ENCODE results near the gene BSN.

- TF ChIP-seq CTCF (IDR thresholded peaks at IDR 0.05), result no peak
- TF ChIP-seq POLR2AphosphoS5 (IDR thresholded peaks at IDR 0.05), result no peak
- no peak for TF ChIP-seq POLR2A (IDR thresholded peaks at IDR 0.05)
Observed at GRCh38 chr3:49614936-49615335, 60.7 kb downstream of the BSN start.
